GF-D8 (cell line): Measurements from ENCODE around the gene PRCP.

Source experiments
- DNase-seq: peaks from one replicate; lab custom pipeline; 2025; lab: John Stamatoyannopoulos, UW

Gene PRCP

GRCh38 chr11:82907371-82907770 is 7.1 kb upstream of the PRCP start:
- no peak for DNase-seq

- no peak for DNase-seq
Observed at GRCh38 chr11:82906931-82907330, 6.7 kb upstream of the PRCP start.

GRCh38 chr11:82906236-82906635 is 6.0 kb upstream of the PRCP start:
- peak; percentile 33 for DNase-seq

- DNase-seq, result no peak
Observed at GRCh38 chr11:82903843-82904586, 3.8 kb upstream of the PRCP start.

GRCh38 chr11:82902880-82903279 is 2.6 kb upstream of the PRCP start:
- DNase-seq, result no peak

GRCh38 chr11:82901922-82902485 is 1.8 kb upstream of the PRCP start:
- DNase-seq, result no peak

- peak; percentile 92 for DNase-seq
Observed at GRCh38 chr11:82901165-82901921, 1.1 kb upstream of the PRCP start, which contains the start of gene DDIAS. Gene DDIAS, plus strand, starts transcription at chr11:82901736. Its CDS starts 13,003 bp downstream, at chr11:82914739.

GRCh38 chr11:82899957-82900276 is 313 bp downstream of the PRCP start:
- no peak for DNase-seq

- peak; percentile 17 for DNase-seq
Observed at GRCh38 chr11:82899186-82899820, 927 bp downstream of the PRCP start.

- no peak for DNase-seq
Observed at GRCh38 chr11:82898241-82898640, 2.0 kb downstream of the PRCP start.

GRCh38 chr11:82896183-82896582 is 4.0 kb downstream of the PRCP start:
- DNase-seq, result no peak

GRCh38 chr11:82895437-82896091 is 4.7 kb downstream of the PRCP start:
- peak; percentile 33 for DNase-seq

- DNase-seq, result no peak
Observed at GRCh38 chr11:82892611-82893169, 7.5 kb downstream of the PRCP start.

- peak; percentile 58 for DNase-seq
Observed at GRCh38 chr11:82890936-82891335, 9.3 kb downstream of the PRCP start.

- no peak for DNase-seq
Observed at GRCh38 chr11:82890002-82890341, 10.3 kb downstream of the PRCP start.

- peak; percentile 79 for DNase-seq
Observed at GRCh38 chr11:82889133-82890001, 10.9 kb downstream of the PRCP start.

- no peak for DNase-seq
Observed at GRCh38 chr11:82883853-82884252, 16.4 kb downstream of the PRCP start.

- DNase-seq, result no peak
Observed at GRCh38 chr11:82874646-82875523, 25.3 kb downstream of the PRCP start.

GRCh38 chr11:82873919-82874333 is 26.3 kb downstream of the PRCP start:
- no peak for DNase-seq
